ENCODE measurements around the gene GSTA2.
"Not testable (repeated sequence)": the region's sequence is repeated elsewhere in the genome, so short reads cannot be mapped to it uniquely, and the experiment has no call there.

GSTA2 gene

GRCh38 chr6:52787917-52788316, 24.6 kb upstream of the GSTA2 start:
- H3K27ac ChIP-seq = peak overlapping the region; percentile 90
- no peak for TF ChIP-seq CTCF (conservative IDR thresholded peaks at IDR 0.05)

- no peak for TF ChIP-seq CTCF (conservative IDR thresholded peaks at IDR 0.05)
- H3K27ac ChIP-seq = peak overlapping the region; percentile 90
These were observed 23.1 kb upstream of the GSTA2 start for GRCh38 chr6:52786249-52786956.

- H3K27ac ChIP-seq = 0 out of 2 replicates have a peak overlapping the region, but pooled peaks have one; percentile 30
These were observed 19.5 kb upstream of the GSTA2 start for GRCh38 chr6:52782696-52783274.

GRCh38 chr6:52782209-52782608, 18.9 kb upstream of the GSTA2 start:
- not testable (repeated sequence) for H3K27ac ChIP-seq

- TF ChIP-seq CTCF (conservative IDR thresholded peaks at IDR 0.05) = no peak
These were observed 16.0 kb upstream of the GSTA2 start for GRCh38 chr6:52779237-52779636.

GRCh38 chr6:52776711-52777351, 13.6 kb upstream of the GSTA2 start:
- H3K27ac ChIP-seq = not testable (repeated sequence)

More at GRCh38 chr6:52779237-52779636, 16.0 kb upstream of the GSTA2 start:
- H3K27ac ChIP-seq = no peak overlapping the region

- H3K27ac ChIP-seq = not testable (repeated sequence)
These were observed 6.1 kb upstream of the GSTA2 start for GRCh38 chr6:52769399-52769798.

- H3K27ac ChIP-seq = not testable (repeated sequence)
These were observed 4.4 kb upstream of the GSTA2 start for GRCh38 chr6:52767658-52768057.

- 0 out of 2 replicates have a peak overlapping the region, but pooled peaks have one; percentile 23 for H3K27ac ChIP-seq
These were observed 1.4 kb downstream of the GSTA2 start for GRCh38 chr6:52761673-52762491.

GRCh38 chr6:52760105-52760765, 3.0 kb downstream of the GSTA2 start:
- H3K27ac ChIP-seq = no peak overlapping the region

More at GRCh38 chr6:52760105-52760765, 3.0 kb downstream of the GSTA2 start:
- no peak for TF ChIP-seq CTCF (conservative IDR thresholded peaks at IDR 0.05)
